Colonic mucosa (tissue), 4 donors: ENCODE data around the gene PPARA. TPM values are rescaled to one million over a fixed set of nuclear protein-coding genes. Genes with fewer than 3 reads are reported as not detected.

Source experiments
- DNase-seq: peaks from one replicate; pipeline ENCODE4 v3.0.0-alpha.2; 2020
- H3K27ac ChIP-seq: fragments of 200-600 bp; one replicate; pipeline ENCODE4 v1.8.0; 2021
- H3K27me3 ChIP-seq: fragments of 200-600 bp; one replicate; pipeline ENCODE4 v1.8.0; 2021
- H3K36me3 ChIP-seq: fragments of 200-600 bp; one replicate; pipeline ENCODE4 v1.8.0; 2021
- H3K4me1 ChIP-seq: fragments of 200-600 bp; one replicate; pipeline ENCODE4 v1.8.0; 2021; ENCODE audit warnings: mild to moderate bottlenecking
- H3K4me3 ChIP-seq: fragments of 200-600 bp; one replicate; pipeline ENCODE4 v1.8.0; 2021
- H3K9ac ChIP-seq, 2 donors: one replicate each; pipeline ENCODE4 v1.7.0; 2013; ENCODE audit warnings: control low read depth in 2 of 2, low read depth in 2 of 2, low read length in 2 of 2
- H3K9me3 ChIP-seq: fragments of 200-600 bp; one replicate; pipeline ENCODE4 v1.8.0; 2021
- CTCF ChIP-seq: fragments of 200-600 bp; IDR thresholded peaks from one replicate; pipeline ENCODE4 v1.8.0; 2022; ENCODE audit warnings: antibody characterized with exemption, mild to moderate bottlenecking
- intact Hi-C: fragments of 100-400 bp; cut with DNase I; formaldehyde crosslinking; loops from one replicate; pipeline ENCODE4 v1.14.1; 2022
- total RNA-seq, 2 donors: library from RNA; stranded (reverse); fragmentation: NEBNext Ultra II Directional in 1 of 2; extraction: Animal tissue kit (Norgen Biotek cat#: 25700) in 1 of 2; gene quantifications; one replicate each; pipeline ENCODE4 v1.2.1, GENCODE V29; 2021
- donor health status: healthy.
- donor health status: DM: no; HTN: no; CAD: no.
- donor health status: DM: no; HTN: no; CAD: no.

Gene PPARA
- total RNA-seq, 2 donors from 2014 or later: 59.8 to 74.8 TPM

GRCh38 chr22:46122980-46123693, 27.2 kb upstream of the PPARA start:
- Histone ChIP-seq H3K27me3 (no peaks in the 10 kb centered on the region), H3K4me1 (peaks cover 4% of the 10 kb centered on the region), H3K27ac (no peak overlapping the region), H3K36me3 (no peaks in the 10 kb centered on the region), H3K9me3 (no peaks in the 10 kb centered on the region), H3K9ac (no peak overlapping the region), H3K4me3 (no peak overlapping the region)
- intact Hi-C loops: loop anchor here (2.0 to 10.0 kb wide), 2 partner anchors 122 to 192 kb away; no protein-coding TSS in a partner anchor
- TF ChIP-seq CTCF: no peak
- no peak for DNase-seq

GRCh38 chr22:46123694-46124382, 26.5 kb upstream of the PPARA start:
- no peaks in the 10 kb centered on the region for H3K36me3 ChIP-seq
- H3K9ac ChIP-seq: no peak overlapping the region
- H3K27ac ChIP-seq: no peak overlapping the region
- H3K4me1 ChIP-seq: peaks cover 4% of the 10 kb centered on the region
- no peaks in the 10 kb centered on the region for H3K9me3 ChIP-seq
- no peak for DNase-seq
- TF ChIP-seq CTCF: no peak
- intact Hi-C loops: loop anchor here (2.0 to 10.0 kb wide), 2 partner anchors 121 to 191 kb away; no protein-coding TSS in a partner anchor
- no peaks in the 10 kb centered on the region for H3K27me3 ChIP-seq
- H3K4me3 ChIP-seq: no peak overlapping the region

GRCh38 chr22:46124383-46125144, 25.8 kb upstream of the PPARA start:
- no peak overlapping the region for H3K9ac ChIP-seq
- no peak for TF ChIP-seq CTCF
- no peak overlapping the region for H3K4me3 ChIP-seq
- no peaks in the 10 kb centered on the region for H3K9me3 ChIP-seq
- H3K27ac ChIP-seq: no peak overlapping the region
- H3K36me3 ChIP-seq: no peaks in the 10 kb centered on the region
- DNase-seq: no peak
- intact Hi-C loops: loop anchor here (10.0 kb wide), 1 partner anchor 120 kb away; no protein-coding TSS in a partner anchor
- peaks cover 4% of the 10 kb centered on the region for H3K4me1 ChIP-seq
- H3K27me3 ChIP-seq: no peaks in the 10 kb centered on the region

GRCh38 chr22:46125311-46125710, 25.0 kb upstream of the PPARA start:
- H3K27me3 ChIP-seq: no peaks in the 10 kb centered on the region
- no peak overlapping the region for H3K9ac ChIP-seq
- DNase-seq: no peak
- no peaks in the 10 kb centered on the region for H3K36me3 ChIP-seq
- H3K4me1 ChIP-seq: peaks cover 4% of the 10 kb centered on the region
- H3K27ac ChIP-seq: no peak overlapping the region
- no peak overlapping the region for H3K4me3 ChIP-seq
- no peak for TF ChIP-seq CTCF
- no peaks in the 10 kb centered on the region for H3K9me3 ChIP-seq
- intact Hi-C loops: loop anchor here (10.0 kb wide), 1 partner anchor 119 kb away; no protein-coding TSS in a partner anchor
